Stimulated activated CD4-positive, alpha-beta T cell treated with anti-CD3 and anti-CD28 coated beads, Interleukin-12 subunit alpha, Interleukin-12 subunit beta, amount 100 ng/mL, for 24 hours (primary cell): ENCODE data around the gene DNAJA2.
A peak's percentile ranks its signal among the peaks of the same experiment; 100 is the strongest.

ENCODE experiments used
- DNase-seq, 2 experiments: peaks; one replicate each; pipeline ENCODE4 v3.0.0-alpha.2; 2020; ENCODE audit warnings: low read depth in 2 of 2

DNAJA2 gene

DNA sequence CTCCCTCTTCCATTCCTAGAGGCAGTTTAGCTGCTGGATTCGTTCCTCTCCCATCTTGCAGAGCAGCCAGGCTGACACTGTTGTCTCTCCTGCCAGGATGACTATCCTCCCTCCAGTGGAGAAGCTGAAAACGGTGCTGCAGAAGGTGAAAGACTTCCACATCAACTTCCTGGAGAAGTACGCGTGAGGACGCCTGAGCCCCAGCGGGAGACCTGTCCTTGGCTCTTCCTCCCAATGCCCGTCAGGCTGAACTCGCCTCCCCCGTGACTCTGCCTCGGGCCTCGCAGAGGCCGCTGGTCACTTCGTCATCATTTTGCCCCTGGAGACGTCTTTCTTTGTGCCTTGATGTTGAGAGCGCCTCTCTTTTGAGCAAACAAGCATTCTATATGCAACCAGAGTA, 44.7 kb downstream of the DNAJA2 start:
- no peak for DNase-seq

DNA sequence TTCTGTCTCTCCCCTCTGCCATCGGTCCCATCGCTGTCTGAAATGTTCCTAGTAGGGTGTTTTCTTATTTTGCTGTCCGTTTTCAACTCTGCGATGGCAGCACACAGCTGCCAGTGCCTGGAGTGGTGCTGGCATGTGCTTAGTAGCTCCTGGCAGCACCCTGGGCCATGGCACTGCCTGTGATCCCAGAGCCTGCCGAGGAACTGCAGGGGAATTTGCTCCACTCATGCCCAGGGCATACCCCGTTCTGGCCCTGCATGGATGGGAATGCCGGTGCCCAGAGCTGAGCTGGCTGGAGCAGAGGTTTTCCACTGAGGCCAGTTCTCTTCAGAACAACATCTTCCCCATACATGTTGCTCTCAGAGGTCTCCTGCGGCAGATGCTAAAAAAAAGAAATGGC, 46.2 kb downstream of the DNAJA2 start:
- no peak for DNase-seq

DNA sequence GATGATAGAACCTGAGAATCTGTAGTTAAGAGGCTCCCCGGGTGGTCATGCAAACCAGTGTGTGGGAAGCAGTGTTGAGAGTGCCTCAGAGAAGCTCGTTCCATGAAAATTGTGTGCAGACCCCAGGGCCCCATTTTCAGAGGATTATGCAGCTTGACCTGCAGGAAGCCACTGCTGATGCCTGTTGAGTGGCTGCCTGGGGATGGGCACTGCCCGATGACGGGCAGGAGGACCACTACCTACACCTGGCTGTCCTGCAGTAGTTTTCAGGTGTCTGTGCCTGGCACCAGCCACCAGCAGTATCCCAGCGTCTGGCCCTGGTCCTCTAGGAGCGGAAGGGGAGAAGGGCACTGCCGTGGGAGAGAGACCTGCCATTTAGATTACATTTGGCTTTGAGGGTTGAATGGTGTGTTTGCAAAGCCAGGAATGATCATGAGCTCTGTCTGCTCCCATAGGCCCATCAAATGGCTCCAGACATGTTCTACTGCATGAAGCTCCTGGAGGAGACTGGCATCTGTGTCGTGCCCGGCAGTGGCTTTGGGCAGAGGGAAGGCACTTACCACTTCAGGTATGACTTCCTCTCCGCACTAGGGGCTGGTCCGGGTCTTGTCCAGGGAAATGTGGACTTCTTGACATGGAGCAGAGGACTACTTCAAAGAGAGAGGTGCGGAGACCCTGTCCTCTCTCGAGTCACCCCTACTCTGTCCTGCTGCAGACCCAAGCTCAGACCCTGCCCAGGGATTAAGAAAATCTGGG, 46.8 kb downstream of the DNAJA2 start:
- DNase-seq = no peak

DNA sequence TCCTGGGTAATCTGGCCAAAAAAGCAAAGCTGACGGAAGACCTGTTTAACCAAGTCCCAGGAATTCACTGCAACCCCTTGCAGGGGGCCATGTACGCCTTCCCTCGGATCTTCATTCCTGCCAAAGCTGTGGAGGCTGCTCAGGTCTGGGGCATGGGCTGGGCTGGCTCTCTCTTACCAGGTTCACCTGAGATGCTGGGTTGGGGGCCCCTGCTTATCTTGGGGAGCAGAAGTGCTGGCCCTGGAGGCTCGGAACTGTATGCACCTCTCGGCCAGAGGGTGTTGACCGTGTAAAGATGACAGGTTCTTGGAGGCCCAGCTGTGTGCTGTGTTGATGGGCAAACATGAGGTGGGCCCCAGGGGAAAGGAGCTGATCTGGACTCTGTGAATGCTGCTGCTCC, 49.1 kb downstream of the DNAJA2 start:
- no peak for DNase-seq

DNA sequence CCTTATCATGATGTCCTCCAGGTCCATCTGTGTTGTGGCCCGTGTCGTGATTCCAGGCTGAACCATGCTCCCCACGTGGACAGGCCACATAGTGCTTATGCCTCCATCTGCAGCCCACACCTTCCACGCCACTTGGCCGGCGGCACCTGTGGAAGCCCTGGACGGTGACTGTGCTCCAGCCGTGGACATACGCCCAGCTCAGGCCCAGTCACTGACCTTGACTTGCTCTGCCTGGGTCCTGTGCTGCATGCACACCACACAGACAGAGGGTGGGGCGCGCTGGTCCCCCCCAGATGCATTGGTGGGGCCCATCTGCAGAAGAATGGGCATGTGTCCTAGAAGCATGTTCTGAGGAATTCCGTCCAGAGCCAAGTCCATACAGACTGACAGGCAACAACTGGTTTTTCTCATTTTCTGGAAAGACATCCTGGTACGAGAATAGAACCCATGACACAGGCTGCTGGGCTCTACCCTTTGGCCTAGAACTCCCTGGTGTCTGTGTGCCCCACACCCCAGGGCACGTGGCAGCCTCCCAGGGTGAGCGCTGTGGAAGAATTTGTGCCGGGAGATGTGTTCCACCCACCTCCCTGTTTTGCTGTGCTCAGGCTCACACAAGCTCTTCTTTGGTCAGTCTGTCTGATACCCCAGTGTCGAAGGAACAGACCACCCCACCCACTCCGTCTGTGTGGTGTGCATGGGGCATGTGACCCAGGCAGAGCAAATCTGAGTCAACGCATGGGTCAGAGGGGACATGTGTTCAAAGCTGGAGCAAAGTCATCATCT, 49.8 kb downstream of the DNAJA2 start:
- DNase-seq = no peak

DNA sequence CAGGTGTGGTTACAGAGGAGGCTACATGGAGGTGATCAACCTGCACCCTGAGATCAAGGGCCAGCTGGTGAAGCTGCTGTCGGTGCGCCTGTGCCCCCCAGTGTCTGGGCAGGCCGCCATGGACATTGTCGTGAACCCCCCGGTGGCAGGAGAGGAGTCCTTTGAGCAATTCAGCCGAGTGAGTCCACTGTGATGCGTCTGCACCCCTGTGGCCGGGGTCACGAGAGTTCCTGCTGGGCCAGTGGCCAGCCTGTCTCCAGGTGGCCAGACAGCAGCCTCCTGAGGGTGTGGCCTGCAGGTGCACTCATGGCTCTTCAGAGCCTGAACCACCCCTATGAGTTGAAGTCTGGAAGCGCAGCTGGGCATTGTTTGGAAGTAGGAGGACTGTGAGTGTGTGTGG, 51.2 kb downstream of the DNAJA2 start:
- DNase-seq = no peak

DNA sequence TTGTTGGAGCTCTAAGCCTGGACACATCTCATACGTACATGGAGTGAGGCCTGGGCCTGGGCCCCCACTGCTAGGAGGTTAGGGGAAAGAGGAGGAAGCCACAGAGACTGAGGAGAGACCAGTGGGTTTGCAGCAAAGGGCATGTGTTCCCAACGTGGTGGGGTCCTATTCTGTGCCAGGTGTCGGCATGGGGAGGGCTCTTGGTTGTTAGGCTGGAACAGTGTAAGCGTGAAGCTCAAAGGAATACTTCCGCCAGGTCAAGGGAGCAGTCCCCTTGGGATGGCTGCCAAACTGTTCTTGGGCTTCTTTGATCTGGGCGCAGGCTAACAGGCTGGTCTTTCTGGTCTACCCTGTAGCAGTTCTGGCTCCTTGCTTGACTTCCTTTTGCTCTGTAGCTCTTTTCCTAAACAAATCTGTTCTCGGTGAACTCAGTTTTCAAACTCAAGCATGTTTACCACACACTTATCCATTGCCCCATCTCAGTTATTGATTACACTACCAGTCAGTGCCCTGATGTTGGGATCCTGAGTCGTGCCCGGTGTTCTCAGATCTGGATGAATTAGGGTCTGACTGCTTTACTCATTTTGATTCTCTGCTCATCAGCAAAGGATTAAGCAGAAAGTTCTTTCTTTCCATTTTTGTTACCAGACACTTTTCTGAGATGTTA, 52.9 kb downstream of the DNAJA2 start:
- DNase-seq = no peak

DNA sequence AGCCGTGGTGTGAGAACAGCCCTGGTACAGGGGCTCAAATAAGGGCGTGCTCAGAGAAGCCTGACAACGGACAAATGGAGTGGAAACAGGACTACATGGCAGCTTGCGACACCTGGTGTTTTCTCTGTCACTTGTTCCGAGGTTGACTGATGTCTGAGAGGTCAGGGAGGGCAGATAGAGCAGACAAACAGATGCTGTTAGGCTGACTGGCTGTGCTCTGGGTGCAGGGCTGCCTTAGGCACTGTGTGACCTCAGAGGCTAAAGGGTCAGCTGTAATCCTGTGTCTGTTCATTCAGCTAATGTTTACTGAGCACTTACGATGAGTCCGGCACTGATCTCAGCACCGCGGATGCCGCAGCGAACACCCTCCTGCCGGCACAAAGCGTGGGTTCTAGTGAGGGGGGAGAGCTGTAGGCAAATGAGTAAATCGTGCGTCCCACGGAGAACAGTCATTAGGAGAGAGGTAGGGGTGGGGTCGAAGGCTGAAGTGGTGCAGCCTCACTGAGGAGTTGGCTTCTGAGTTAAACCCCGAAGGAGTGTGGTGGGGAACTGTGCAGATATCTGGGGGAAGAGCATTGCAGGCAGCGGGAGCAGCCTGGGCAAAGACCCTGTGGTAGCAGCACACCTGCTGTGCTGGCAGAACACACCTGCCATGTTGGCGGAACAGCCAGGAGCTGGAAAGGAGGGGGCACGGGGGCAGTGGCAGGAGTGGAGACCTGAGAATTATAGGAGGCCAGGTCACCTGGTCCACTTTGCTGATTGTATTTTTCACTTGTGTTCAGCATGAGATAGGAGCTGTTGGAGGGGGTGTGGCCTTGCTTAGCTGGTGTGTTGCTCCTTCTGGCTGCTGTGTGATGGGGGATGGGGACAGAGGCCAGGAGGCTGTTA, 54.3 kb downstream of the DNAJA2 start:
- DNase-seq = no peak

DNA sequence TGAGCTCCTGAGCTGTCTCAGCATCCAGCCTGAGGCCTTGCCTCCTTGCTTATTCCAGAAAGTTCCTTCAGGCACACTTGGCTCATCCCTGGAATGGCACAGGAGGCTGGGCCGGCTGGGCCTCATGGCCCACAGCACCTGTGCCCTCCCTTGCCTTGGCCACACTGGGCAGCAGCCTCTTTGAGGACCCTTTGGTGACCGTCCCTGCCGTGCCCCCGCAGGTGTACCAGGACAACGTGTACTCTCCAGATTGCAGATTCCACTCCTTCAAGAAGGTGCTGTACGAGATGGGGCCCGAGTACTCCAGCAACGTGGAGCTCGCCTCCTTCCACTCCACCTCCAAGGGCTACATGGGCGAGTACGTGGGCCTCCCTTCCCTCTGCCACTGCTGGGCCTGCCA, 55.1 kb downstream of the DNAJA2 start:
- no peak for DNase-seq

DNA sequence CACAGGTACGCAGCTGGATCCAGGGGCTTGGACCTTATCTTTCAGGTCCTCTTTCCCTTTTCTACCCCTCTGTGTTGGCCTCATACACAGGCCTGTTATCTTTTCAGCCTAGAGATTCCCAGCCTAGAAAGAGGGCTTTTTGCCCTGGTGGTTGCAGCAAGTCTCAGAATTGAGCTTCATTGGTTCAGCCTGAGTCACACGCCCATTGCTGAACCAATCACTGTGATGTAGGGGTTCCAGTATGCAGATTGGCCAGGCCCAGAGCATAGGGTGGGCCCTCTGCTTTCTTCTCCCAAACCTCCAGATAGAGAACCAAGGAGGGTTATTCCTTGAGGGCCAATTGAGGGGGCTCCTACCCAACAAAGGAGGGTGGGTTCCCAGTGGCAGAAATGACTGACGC, 56.5 kb downstream of the DNAJA2 start:
- DNase-seq = no peak

DNA sequence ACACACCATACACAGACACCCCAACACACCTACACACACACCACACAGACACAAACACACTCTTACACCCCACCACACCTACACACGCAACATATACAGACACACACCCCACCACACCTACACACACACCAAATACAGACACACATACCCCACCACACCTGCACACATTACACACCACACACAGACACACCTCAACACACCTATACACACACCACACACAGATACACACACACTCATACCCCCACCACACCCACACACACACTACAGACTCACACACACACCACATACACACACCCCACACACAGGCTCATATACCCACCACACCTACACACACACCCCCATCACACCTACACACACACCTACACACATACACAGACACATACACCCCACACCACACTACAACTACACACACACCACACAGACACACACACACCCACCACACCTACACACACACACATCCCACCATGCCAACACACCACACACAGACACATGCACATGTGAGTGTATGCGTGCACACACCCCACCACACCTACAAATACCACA, 57.9 kb downstream of the DNAJA2 start:
- no peak for DNase-seq

DNA sequence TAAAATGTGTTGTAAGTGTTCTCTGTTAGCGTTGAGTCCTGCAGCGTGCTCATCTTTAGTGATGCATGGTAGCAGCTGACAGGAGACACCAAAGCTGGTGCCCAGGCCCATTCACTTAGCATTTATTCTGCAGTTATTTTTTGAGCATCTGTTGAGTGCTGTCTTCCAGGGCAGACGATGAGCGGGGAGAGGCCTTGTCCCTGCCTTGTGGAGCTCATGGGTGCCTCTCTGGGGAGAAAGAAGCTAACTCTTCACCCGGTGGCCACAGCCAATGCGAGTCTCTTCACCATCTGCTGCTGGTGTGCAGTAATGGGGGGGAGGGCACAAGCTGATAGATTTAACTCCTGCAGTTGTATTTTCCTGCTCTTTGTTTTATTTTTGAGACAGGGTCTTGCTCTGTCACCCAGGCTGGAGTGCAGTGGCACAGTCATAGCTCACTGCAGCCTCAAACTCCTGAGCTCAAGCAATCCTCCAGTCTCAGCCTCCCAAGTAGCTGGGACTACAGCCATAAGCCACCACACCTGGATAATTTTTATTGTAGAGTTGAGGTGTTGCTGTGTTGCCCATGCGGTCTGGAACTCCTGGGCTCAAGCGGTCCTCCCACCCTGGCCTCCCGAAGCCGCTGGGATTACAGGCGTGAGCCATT, 58.8 kb downstream of the DNAJA2 start:
- DNase-seq = no peak

DNA sequence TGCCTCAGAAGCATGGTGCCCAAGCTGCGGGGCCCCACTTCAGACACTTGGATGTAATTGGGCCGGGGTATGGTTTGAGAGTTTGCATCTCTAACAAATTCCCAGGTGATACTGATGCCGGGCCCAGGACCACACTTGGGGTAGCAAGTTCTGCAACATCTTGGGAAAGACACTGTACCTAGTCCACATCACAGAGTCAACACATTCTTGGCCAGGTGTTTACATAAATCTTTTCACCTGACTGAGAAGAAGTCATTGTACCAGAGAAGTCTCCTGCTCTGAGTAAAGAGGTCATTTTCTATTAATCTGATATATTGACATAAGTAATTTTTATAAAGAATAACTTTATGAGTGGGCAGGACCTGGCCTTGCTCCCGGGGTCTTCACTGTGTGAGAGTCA, 61.8 kb downstream of the DNAJA2 start:
- no peak for DNase-seq

DNA sequence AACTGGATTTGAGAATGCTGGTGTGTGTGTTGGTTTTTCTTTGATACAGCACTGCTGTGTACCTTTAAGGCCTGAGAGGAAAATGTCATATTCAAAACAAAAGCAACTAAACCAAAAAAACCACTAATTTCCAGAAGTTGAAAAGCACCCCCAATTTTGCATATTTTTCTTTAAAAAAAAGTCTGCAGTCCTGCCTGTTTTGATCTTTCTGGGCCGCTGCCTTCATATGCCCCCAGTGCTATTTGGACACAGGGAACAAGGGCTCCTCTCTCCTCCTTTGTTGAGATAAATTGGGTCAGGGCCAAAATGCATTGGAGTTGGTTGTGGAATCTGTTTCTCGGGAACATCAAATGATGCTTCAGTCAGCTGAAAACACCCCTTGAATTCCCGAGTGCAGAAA, 62.4 kb downstream of the DNAJA2 start:
- DNase-seq = no peak

DNA sequence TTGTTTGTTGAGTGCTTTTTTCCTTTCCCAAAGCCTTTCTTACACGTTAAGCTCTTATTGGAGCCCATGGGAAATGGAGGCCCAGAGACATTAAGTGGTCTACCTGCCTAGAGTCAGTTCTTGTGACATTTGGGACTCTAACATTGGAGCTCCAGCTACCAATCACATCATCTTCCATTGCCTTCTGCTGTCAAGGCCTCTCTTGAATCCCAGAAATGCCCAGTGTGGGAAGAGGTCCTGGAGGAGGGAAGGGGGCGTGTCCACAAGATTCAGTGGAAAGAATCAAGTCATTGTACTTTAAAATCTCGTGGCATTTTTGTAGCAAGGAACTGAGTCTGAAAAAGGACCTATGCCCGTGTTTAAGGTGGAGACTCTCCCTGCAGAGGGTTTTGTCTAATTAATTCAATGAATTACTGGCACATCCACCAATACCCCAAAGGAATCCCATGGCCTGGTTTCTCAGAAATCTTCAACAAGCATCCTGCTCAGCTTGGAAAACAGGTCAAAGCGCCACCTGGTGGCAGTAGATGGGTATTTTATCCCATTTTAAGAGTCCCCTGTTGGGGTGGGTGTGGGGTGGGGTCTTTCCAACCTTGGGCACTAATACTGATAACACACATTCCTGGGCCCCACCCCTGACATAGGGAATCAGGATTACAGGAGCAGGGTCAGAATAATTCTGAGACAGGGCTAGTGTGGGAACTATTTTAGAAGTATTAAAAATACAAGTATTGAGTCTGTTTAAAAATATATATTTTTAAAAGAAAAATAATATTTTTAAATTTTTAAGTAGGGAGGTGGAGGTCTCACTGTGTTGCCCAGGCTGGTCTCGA, 64.7 kb downstream of the DNAJA2 start:
- DNase-seq = peak; percentile 28 to 45

DNA sequence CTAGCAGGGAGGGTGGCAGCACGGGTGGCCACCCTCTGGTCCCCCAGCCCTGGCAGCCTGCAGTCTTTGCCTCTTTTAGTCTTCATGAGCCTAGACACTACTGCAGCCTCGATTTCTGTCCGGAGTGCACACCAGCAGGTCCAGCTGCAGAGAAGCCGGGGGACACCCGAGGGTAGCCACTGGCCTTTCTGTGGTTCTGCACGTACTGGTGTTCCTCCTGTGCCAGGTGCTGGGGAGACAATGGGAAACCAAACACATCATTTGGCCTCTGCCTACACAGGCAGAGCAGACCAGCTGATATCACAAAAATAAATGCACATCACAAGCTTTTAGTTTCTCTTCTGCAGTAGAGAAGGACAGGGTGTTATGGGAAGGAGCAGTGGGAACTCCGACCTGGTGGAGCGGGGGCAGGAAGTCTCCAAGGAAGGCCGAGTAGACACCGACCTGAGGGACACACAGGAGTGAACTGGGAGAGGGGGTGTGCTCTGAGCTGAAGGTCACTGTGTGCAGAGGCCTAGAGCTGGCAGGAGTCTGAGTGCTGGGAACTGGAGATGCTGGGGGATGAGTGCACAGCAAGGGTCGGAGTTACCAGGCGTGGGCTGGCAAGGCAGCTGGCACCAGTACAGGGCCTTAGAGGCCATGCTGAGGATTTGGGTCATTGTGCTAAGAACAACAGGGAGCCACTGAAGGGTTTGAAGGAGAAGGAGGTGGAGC, 66.3 kb downstream of the DNAJA2 start:
- DNase-seq = no peak

DNA sequence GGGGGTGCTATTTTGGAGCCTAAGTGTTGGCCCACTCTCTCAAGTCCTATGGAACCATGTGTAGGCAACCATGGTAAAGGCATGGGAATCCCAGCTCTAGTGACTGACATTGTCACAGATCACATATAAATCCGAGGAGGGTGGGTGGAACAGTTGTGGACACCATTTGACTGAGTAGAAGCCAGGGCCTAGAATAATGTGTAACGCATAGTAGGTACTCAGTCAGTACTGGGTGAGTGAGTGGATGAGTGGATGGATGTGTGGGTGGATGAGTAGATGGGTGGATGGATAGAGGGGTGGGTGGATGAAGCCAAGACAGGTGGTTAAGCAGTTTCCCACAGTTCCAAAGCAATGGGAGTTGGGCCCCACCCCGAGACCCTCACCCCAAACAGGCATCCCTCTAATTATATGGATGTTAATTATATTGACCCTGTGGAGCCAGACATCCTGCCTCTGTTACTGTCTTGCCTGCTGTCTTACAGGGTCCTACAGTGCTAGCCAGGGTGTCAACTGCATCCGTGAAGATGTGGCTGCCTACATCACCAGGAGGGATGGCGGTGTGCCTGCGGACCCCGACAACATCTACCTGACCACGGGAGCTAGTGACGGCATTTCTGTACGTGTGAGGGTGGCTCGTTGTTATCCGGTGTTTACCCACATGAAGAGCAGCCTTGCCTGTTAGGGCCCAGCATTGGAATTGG, 67.0 kb downstream of the DNAJA2 start:
- DNase-seq = no peak
